Spleen (tissue), 7 donors: Measurements from ENCODE around the gene CAPG.

ENCODE experiments used
- CTCF ChIP-seq, 11 experiments: fragments of 200-600 bp in 7 of 11; fragments of 450-650 bp in 4 of 11; sonication (generic) in 4 of 11; IDR thresholded peaks in 8 of 11; conservative IDR thresholded peaks in 3 of 11; 1 replicate in 7 of 11; 2 replicates in 4 of 11; pipeline versions ENCODE4 v1.4.0 to v1.8.0; 2016 to 2021; ENCODE audit warnings: antibody characterized with exemption in 11 of 11, inconsistent platforms in 4 of 11, mild to moderate bottlenecking in 1 of 11
- POLR2A ChIP-seq, 3 donors: fragments of 450-650 bp; IDR thresholded peaks; one replicate each; pipeline ENCODE4 v1.5.1; 2017; ENCODE audit warnings: antibody characterized with exemption in 3 of 3, mild to moderate bottlenecking in 1 of 3
- POLR2AphosphoS5 ChIP-seq, 3 donors: sonication (generic); formaldehyde crosslinking; IDR thresholded peaks; one replicate each; pipeline ENCODE4 v1.5.1; 2017; ENCODE audit warnings: antibody characterized with exemption in 3 of 3
- donor health status: DM: no; HTN: no; CAD: no; lungs with moderate emphysema.
- donor health status: DM: no; HTN: no; CAD: no.
- donor health status: DM: no; HTN: no; CAD: no.

DNA sequence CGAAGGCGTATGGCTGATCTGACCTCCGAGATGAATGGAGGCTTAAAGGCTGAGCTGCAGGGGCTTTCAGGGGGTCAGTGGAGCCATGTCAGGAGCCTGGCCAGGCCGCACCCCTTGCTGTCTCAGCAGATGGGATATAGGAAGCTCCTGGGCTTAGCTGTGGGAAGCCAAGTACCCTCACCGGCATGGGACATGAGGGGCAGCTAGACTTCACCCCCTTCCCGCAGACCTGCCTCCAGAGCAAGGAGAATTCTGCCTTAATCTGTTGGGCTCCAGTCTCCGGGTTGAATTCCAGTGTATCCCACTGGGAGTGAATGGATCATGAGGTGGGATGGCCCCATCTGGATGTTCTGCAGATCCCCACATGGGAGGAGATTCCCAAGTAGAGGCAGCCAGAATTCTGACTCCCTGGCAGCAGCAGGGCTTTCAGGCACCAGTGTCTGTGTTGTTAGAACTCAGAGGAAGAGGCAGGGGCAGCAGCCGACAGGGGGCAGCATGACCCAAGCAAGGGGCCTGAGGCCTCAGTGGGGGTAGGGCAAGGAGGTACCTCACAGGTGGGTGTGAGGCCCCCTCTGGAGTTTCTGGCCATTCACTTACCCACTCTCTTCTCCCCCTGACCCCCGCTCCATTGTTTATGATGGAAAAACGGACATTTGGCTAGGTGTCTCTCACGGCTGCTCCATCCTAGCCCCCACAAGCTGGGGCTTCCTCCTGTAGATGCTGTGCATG, 19.1 kb downstream of the CAPG start:
- peak; percentile 28 to 82 (median 56) for TF ChIP-seq CTCF (IDR thresholded peaks at IDR 0.05 in 8 of 11, conservative IDR thresholded peaks at IDR 0.05 in 3 of 11)
- peak in 2 of 3 donors; percentile 26 to 28 for TF ChIP-seq POLR2AphosphoS5 (IDR thresholded peaks at IDR 0.05)
- no peak for TF ChIP-seq POLR2A (IDR thresholded peaks at IDR 0.05)
